PFSK-1 (cell line): ENCODE measurements around the gene SPATA25.
A peak's percentile ranks its signal among the peaks of the same experiment; 100 is the strongest.

Experiments
- FOXP2 ChIP-seq: optimal IDR thresholded peaks from 2 replicates; pipeline ENCODE3; 2011; ENCODE audit warnings: borderline replicate concordance, control low read depth, inconsistent platforms; ENCODE audit not compliant: insufficient read depth; ENCODE audit errors: extremely low read length, extremely low read depth
- POLR2AphosphoS5 ChIP-seq: IDR thresholded peaks from 2 replicates; pipeline ENCODE4 v1.6.1; 2012; ENCODE audit warnings: low read depth, mild to moderate bottlenecking, control low read depth, low read length, moderate library complexity
- REST ChIP-seq, 2 experiments: IDR thresholded peaks; 2 replicates each; pipeline versions ENCODE4 v1.6.1 to v1.8.0; 2011 to 2012; ENCODE audit warnings: low read depth in 2 of 2, low read length in 2 of 2, control low read depth in 1 of 2, inconsistent platforms in 1 of 2, mild to moderate bottlenecking in 1 of 2, moderate library complexity in 1 of 2; ENCODE audit not compliant: insufficient read depth in 1 of 2
- SIN3A ChIP-seq: IDR thresholded peaks from 2 replicates; pipeline ENCODE4 v1.6.1; 2012; ENCODE audit warnings: mild to moderate bottlenecking, low read length, moderate library complexity, borderline replicate concordance; ENCODE audit not compliant: insufficient read depth
- TAF1 ChIP-seq: IDR thresholded peaks from 2 replicates; pipeline ENCODE4 v1.6.1; 2012; ENCODE audit warnings: low read length, control low read depth, borderline replicate concordance; ENCODE audit not compliant: insufficient read depth

SPATA25 gene

GRCh38 chr20:45845452-45845851 lies 42.0 kb downstream of the SPATA25 start:
- no peak for TF ChIP-seq TAF1
- TF ChIP-seq FOXP2, result no peak
- TF ChIP-seq SIN3A, result no peak
- no peak for TF ChIP-seq REST (IDR thresholded peaks at IDR 0.05; ENCODE audit: insufficient read depth in 1 of 2, low read depth in 2 of 2, low read length in 2 of 2)
- no peak for TF ChIP-seq POLR2AphosphoS5

GRCh38 chr20:45843506-45843905 lies 43.9 kb downstream of the SPATA25 start:
- TF ChIP-seq POLR2AphosphoS5 (peak; percentile 12; the same call in 1 of the 2 replicates), FOXP2 (no peak), SIN3A (no peak)

GRCh38 chr20:45842169-45842812 lies 45.1 kb downstream of the SPATA25 start:
- TF ChIP-seq SIN3A, result no peak
- TF ChIP-seq REST (IDR thresholded peaks at IDR 0.05; ENCODE audit: insufficient read depth in 1 of 2, low read depth in 2 of 2, low read length in 2 of 2), result no peak
- TF ChIP-seq POLR2AphosphoS5, result no peak
- no peak for TF ChIP-seq FOXP2
- no peak for TF ChIP-seq TAF1

GRCh38 chr20:45841407-45842129 lies 45.9 kb downstream of the SPATA25 start:
- TF ChIP-seq SIN3A (no peak), FOXP2 (no peak), POLR2AphosphoS5 (no peak), REST (IDR thresholded peaks at IDR 0.05; ENCODE audit: insufficient read depth in 1 of 2, low read depth in 2 of 2, low read length in 2 of 2) (no peak), TAF1 (no peak)

- TF ChIP-seq TAF1, result no peak
- TF ChIP-seq REST (IDR thresholded peaks at IDR 0.05; ENCODE audit: insufficient read depth in 1 of 2, low read depth in 2 of 2, low read length in 2 of 2), result no peak
- TF ChIP-seq FOXP2, result no peak
- TF ChIP-seq POLR2AphosphoS5, result no peak
Observed at GRCh38 chr20:45840700-45841198, 46.7 kb downstream of the SPATA25 start.
